H9 (cell line): ENCODE results near the gene PTPRH. TPM values are rescaled to one million over a fixed set of nuclear protein-coding genes. Genes with fewer than 3 reads are reported as not detected.

Source experiments
- DNase-seq: peaks from one replicate; pipeline ENCODE4 v3.0.0-alpha.2; 2017
- H2AFZ ChIP-seq: one replicate; pipeline ENCODE4 v1.6.1; 2013; ENCODE audit warnings: mild to moderate bottlenecking, low read length, control low read depth, moderate library complexity
- H2AK5ac ChIP-seq: 2 replicates; pipeline ENCODE4 v1.6.1; 2013; ENCODE audit warnings: low read length, control low read depth, mixed read lengths; ENCODE audit not compliant: insufficient read length
- H2BK120ac ChIP-seq: one replicate; pipeline ENCODE4 v1.6.1; 2013; ENCODE audit warnings: low read depth, mild to moderate bottlenecking, low read length, control low read depth, inconsistent platforms; ENCODE audit not compliant: poor library complexity, severe bottlenecking
- H2BK12ac ChIP-seq: 2 replicates; pipeline ENCODE4 v1.6.1; 2013; ENCODE audit warnings: low read length, control low read depth, mixed read lengths, low read depth; ENCODE audit not compliant: insufficient read length
- H2BK15ac ChIP-seq: 2 replicates; pipeline ENCODE4 v1.6.1; 2013; ENCODE audit warnings: low read depth, low read length, control low read depth
- H2BK20ac ChIP-seq: one replicate; pipeline ENCODE4 v1.6.1; 2013; ENCODE audit warnings: low read depth, mild to moderate bottlenecking, low read length, control low read depth, inconsistent platforms; ENCODE audit not compliant: poor library complexity, severe bottlenecking
- H2BK5ac ChIP-seq: 2 replicates; pipeline ENCODE4 v1.6.1; 2013; ENCODE audit warnings: low read length, control low read depth, mixed read lengths; ENCODE audit not compliant: insufficient read length
- H3K14ac ChIP-seq: 2 replicates; pipeline ENCODE4 v1.6.1; 2013; ENCODE audit warnings: low read length, control low read depth; ENCODE audit not compliant: insufficient read depth
- H3K18ac ChIP-seq: 2 replicates; pipeline ENCODE4 v1.6.1; 2013; ENCODE audit warnings: low read depth, mild to moderate bottlenecking, mixed read lengths, low read length, control low read depth; ENCODE audit not compliant: insufficient read length
- H3K23ac ChIP-seq: 2 replicates; pipeline ENCODE4 v1.6.1; 2013; ENCODE audit warnings: low read length, control low read depth, mixed read lengths, low read depth; ENCODE audit not compliant: insufficient read length
- H3K23me2 ChIP-seq: 2 replicates; pipeline ENCODE4 v1.6.1; 2013; ENCODE audit warnings: low read depth, mild to moderate bottlenecking, mixed read lengths, low read length, control low read depth; ENCODE audit not compliant: insufficient read length, poor library complexity, severe bottlenecking
- H3K27ac ChIP-seq: 2 replicates; pipeline ENCODE4 v1.5.1; 2013; ENCODE audit warnings: low read length, control low read depth, mixed read lengths, low read depth; ENCODE audit not compliant: insufficient read length
- H3K27me3 ChIP-seq: 2 replicates; pipeline ENCODE4 v1.6.1; 2013; ENCODE audit warnings: low read length, control low read depth, inconsistent platforms; ENCODE audit not compliant: insufficient read depth
- H3K4ac ChIP-seq: 2 replicates; pipeline ENCODE4 v1.6.1; 2013; ENCODE audit warnings: low read depth, mild to moderate bottlenecking, control low read depth, inconsistent platforms, low read length, moderate library complexity
- H3K4me1 ChIP-seq: 2 replicates; pipeline ENCODE4 v1.6.1; 2013; ENCODE audit warnings: low read length, control low read depth, inconsistent platforms; ENCODE audit not compliant: insufficient read depth
- H3K4me2 ChIP-seq: 2 replicates; pipeline ENCODE4 v1.6.1; 2013; ENCODE audit warnings: low read length, control low read depth, mixed read lengths; ENCODE audit not compliant: insufficient read length, insufficient read depth
- H3K56ac ChIP-seq: 2 replicates; pipeline ENCODE4 v1.6.1; 2013; ENCODE audit warnings: low read depth, mild to moderate bottlenecking, mixed read lengths, low read length, control low read depth; ENCODE audit not compliant: insufficient read length
- H3K79me1 ChIP-seq: 2 replicates; pipeline ENCODE4 v1.6.1; 2013; ENCODE audit warnings: low read depth, mild to moderate bottlenecking, moderate library complexity, low read length, control low read depth, inconsistent platforms; ENCODE audit not compliant: insufficient read depth, poor library complexity, severe bottlenecking
- H3K79me2 ChIP-seq: 2 replicates; pipeline ENCODE4 v1.6.1; 2013; ENCODE audit warnings: low read length, control low read depth, inconsistent platforms; ENCODE audit not compliant: insufficient read depth
- H3K9ac ChIP-seq: 2 replicates; pipeline ENCODE4 v1.6.1; 2013; ENCODE audit warnings: low read length, control low read depth, mixed read lengths; ENCODE audit not compliant: insufficient read length; ENCODE audit errors: extremely low read depth
- H3K9me3 ChIP-seq: one replicate; pipeline ENCODE4 v1.6.1; 2013; ENCODE audit warnings: low read depth, low read length, inconsistent platforms; ENCODE audit not compliant: control insufficient read depth
- H3T11ph ChIP-seq: one replicate; pipeline ENCODE4 v1.6.1; 2013; ENCODE audit warnings: mild to moderate bottlenecking, low read length, control low read depth, inconsistent platforms
- H4K20me1 ChIP-seq: one replicate; pipeline ENCODE4 v1.6.1; 2013; ENCODE audit not compliant: control insufficient read depth, insufficient read length, insufficient read depth
- H4K5ac ChIP-seq: 2 replicates; pipeline ENCODE4 v1.6.1; 2013; ENCODE audit warnings: low read depth, mild to moderate bottlenecking, mixed read lengths, low read length, control low read depth; ENCODE audit not compliant: insufficient read length
- H4K8ac ChIP-seq: replicated peaks from 2 replicates; pipeline ENCODE4 v1.6.1; 2013; ENCODE audit warnings: low read length, control low read depth, mixed read lengths, low read depth; ENCODE audit not compliant: insufficient read length
- H4K91ac ChIP-seq: 2 replicates; pipeline ENCODE4 v1.6.1; 2013; ENCODE audit warnings: low read depth, mild to moderate bottlenecking, moderate library complexity, mixed read lengths, low read length, control low read depth; ENCODE audit not compliant: insufficient read length
- H3K27ac Mint-ChIP-seq, 3 experiments: 2 replicates in 2 of 3; 3 replicates in 1 of 3; pipeline ENCODE4 v1.8.0; 2020 to 2021; ENCODE audit warnings: mixed read lengths in 3 of 3, mild to moderate bottlenecking in 1 of 3, moderate library complexity in 1 of 3
- H3K27me3 Mint-ChIP-seq: 2 replicates; pipeline ENCODE4 v1.8.0; 2021; ENCODE audit warnings: low read depth, mild to moderate bottlenecking, moderate library complexity, mixed read lengths
- H3K36me3 Mint-ChIP-seq, 3 experiments: 2 replicates in 2 of 3; 3 replicates in 1 of 3; pipeline ENCODE4 v1.8.0; 2020 to 2021; ENCODE audit warnings: low read depth in 3 of 3, mixed read lengths in 3 of 3; ENCODE audit not compliant: insufficient read depth in 1 of 3
- H3K4me1 Mint-ChIP-seq, 2 experiments: 2 replicates each; pipeline ENCODE4 v1.8.0; 2020; ENCODE audit warnings: mixed read lengths in 2 of 2
- H3K4me3 Mint-ChIP-seq, 2 experiments: 2 replicates in 1 of 2; 3 replicates in 1 of 2; pipeline ENCODE4 v1.8.0; 2020 to 2021; ENCODE audit warnings: mild to moderate bottlenecking in 2 of 2, mixed read lengths in 2 of 2, moderate library complexity in 1 of 2
- H3K9me3 Mint-ChIP-seq, 2 experiments: 2 replicates in 1 of 2; 3 replicates in 1 of 2; pipeline ENCODE4 v1.8.0; 2020; ENCODE audit warnings: mild to moderate bottlenecking in 2 of 2, mixed read lengths in 2 of 2, moderate library complexity in 1 of 2
- WGBS: extraction: QIAGEN DNeasy Blood & Tissue Kit; methylation state at CpG from one replicate; pipeline ENCODE4 v1.1.7; 2013; ENCODE audit warnings: missing lambda C conversion rate, low lambda C conversion rate, mixed read lengths; ENCODE audit not compliant: insufficient read length; ENCODE audit errors: extremely low coverage; 5-methylcytosine and 5-hydroxymethylcytosine counted together
- total RNA-seq: library from RNA; stranded (reverse); gene quantifications from 2 replicates; pipeline ENCODE4 v1.2.1, GENCODE V29; 2021
- TF ChIP-seq, protein P1 (sequence below): fragments of 200-600 bp; sonication (generic); conservative IDR thresholded peaks from 3 replicates; pipeline ENCODE4 v1.8.0; 2021; ENCODE audit warnings: antibody characterized with exemption, mild to moderate bottlenecking

Gene PTPRH
- total RNA-seq, 1 experiment from 2014 or later: 0.24 TPM

DNA sequence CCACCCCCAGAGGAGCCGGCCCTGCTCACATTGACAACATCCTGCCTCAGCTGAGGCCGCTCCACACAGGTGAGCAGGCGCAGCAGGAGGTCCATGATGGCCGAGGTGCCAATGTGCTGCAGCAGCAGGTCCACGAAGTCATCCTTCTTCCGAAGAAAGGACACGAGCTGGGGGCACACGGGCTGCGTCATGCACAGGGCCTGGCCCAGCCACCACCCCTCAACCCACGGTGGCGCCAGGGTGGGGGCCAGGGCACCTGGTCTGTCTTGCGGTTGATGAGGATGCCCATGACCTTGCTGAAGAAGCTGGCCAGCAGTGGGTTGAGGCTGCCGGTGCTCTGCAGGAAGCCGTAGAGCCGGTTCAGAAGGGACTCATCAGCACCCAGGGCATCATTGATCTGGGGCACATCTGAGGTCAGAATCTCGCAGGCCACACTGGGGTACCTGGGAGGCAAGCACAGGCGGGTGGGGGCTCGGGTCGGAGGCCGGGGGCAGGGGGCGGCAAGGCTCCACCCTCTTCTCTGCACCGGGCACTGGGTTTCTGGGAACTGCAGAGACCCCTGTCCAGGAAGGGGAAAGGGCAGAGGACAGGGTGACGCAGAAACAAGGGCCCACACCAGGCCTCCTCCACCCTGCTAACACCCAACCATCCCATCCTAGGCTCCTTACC, 36.1 kb upstream of the PTPRH start:
- Histone ChIP-seq H2AK5ac (no peak overlapping the region), H3K14ac (no peak overlapping the region), H3K4me2 (no peak overlapping the region), H2BK15ac (no peak overlapping the region), H4K91ac (no peak overlapping the region), H3K4me1 (no peaks in the 10 kb centered on the region), H3K79me2 (peaks cover 2% of the 10 kb centered on the region; the same call in 1 of the 2 replicates), H4K8ac (no peak overlapping the region), H3K23ac (no peak overlapping the region), H3K56ac (no peak overlapping the region), H3K4ac (no peak overlapping the region), H2BK5ac (no peak overlapping the region), H2AFZ (no peak overlapping the region), H3K27ac (no peak overlapping the region), H4K5ac (no peak overlapping the region), H3K9ac (no peak overlapping the region), H3K18ac (no peak overlapping the region), H4K20me1 (no peaks in the 10 kb centered on the region), H3K23me2 (no peaks in the 10 kb centered on the region), H3K9me3 (no peaks in the 10 kb centered on the region), H2BK12ac (no peak overlapping the region), H2BK120ac (no peak overlapping the region), H3K79me1 (no peaks in the 10 kb centered on the region), H3K27me3 (no peaks in the 10 kb centered on the region), H2BK20ac (no peak overlapping the region), H3T11ph (no peak overlapping the region)
- TF ChIP-seq, protein P1, sequence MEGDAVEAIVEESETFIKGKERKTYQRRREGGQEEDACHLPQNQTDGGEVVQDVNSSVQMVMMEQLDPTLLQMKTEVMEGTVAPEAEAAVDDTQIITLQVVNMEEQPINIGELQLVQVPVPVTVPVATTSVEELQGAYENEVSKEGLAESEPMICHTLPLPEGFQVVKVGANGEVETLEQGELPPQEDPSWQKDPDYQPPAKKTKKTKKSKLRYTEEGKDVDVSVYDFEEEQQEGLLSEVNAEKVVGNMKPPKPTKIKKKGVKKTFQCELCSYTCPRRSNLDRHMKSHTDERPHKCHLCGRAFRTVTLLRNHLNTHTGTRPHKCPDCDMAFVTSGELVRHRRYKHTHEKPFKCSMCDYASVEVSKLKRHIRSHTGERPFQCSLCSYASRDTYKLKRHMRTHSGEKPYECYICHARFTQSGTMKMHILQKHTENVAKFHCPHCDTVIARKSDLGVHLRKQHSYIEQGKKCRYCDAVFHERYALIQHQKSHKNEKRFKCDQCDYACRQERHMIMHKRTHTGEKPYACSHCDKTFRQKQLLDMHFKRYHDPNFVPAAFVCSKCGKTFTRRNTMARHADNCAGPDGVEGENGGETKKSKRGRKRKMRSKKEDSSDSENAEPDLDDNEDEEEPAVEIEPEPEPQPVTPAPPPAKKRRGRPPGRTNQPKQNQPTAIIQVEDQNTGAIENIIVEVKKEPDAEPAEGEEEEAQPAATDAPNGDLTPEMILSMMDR: no peak
- Mint-ChIP-seq H3K9me3 (no peaks in the 10 kb centered on the region), H3K36me3 (peaks cover 13 to 51% (median 49%) of the 10 kb centered on the region in 3 experiments; a peak in 6 of 7 replicates), H3K4me1 (no peaks in the 10 kb centered on the region), H3K27me3 (no peaks in the 10 kb centered on the region), H3K27ac (peak overlapping the region in 1 of 3 experiments; percentile 76; a peak in 1 of 7 replicates), H3K4me3 (no peak overlapping the region)
- no CpG with 5 or more reads among the region's 23 CpGs for WGBS
- DNase-seq: no peak
